Measurements from ENCODE around the gene ZNF644. TPM values are rescaled to one million over a fixed set of nuclear protein-coding genes. Genes with fewer than 3 reads are reported as not detected.

ZNF644 gene
- total and polyA plus RNA-seq, 4 donors = 12.2 to 121 (median 35.5) TPM

- H3K27me3 ChIP-seq (ENCODE audit: control insufficient read depth in 3 of 3, insufficient read depth in 3 of 3, low read length in 2 of 3) = no peaks in the 10 kb centered on the region
- WGBS, 2 donors = 91 to 92% methylated on average over 1 of the region's 1 CpG
- DNase-seq (no peak), ATAC-seq (ENCODE audit: insufficient read depth, low FRiP score) (no peak)
- no peak for TF ChIP-seq CTCF (IDR thresholded peaks at IDR 0.05; ENCODE audit: control extremely low read depth, extremely low read depth)
- H3K4me1 ChIP-seq (ENCODE audit: control insufficient read depth in 5 of 5, insufficient read depth in 5 of 5, low read length in 5 of 5) = peaks cover 0 to 21% (median 0%) of the 10 kb centered on the region in 5 donors
- H3K9ac ChIP-seq (ENCODE audit: insufficient read depth in 1 of 2, low read length in 2 of 2) = no peak overlapping the region
- no peak overlapping the region for H3K4me3 ChIP-seq
- no peaks in the 10 kb centered on the region for H3K36me3 ChIP-seq (ENCODE audit: control insufficient read depth in 4 of 4, insufficient read depth in 4 of 4, low read length in 4 of 4)
- H3K9me3 ChIP-seq (ENCODE audit: control insufficient read depth in 4 of 4, insufficient read depth in 3 of 4, low read length in 3 of 4) = no peaks in the 10 kb centered on the region
- H3K27ac ChIP-seq (ENCODE audit: low read depth in 1 of 2, low read length in 1 of 2) = no peak overlapping the region
Observed at GRCh38 chr1:90946630-90947029, 75.2 kb downstream of the ZNF644 start.

GRCh38 chr1:90945287-90945686, 76.5 kb downstream of the ZNF644 start:
- DNase-seq = no peak
- H3K4me1 ChIP-seq (ENCODE audit: control insufficient read depth in 5 of 5, insufficient read depth in 5 of 5, low read length in 5 of 5) = peaks cover 0 to 17% (median 0%) of the 10 kb centered on the region in 5 donors
- H3K4me3 ChIP-seq = no peak overlapping the region
- no peaks in the 10 kb centered on the region for H3K9me3 ChIP-seq (ENCODE audit: control insufficient read depth in 4 of 4, insufficient read depth in 3 of 4, low read length in 3 of 4)
- no peak overlapping the region for H3K27ac ChIP-seq (ENCODE audit: low read depth in 1 of 2, low read length in 1 of 2)
- peaks cover 0 to 7% (median 6%) of the 10 kb centered on the region in 4 donors for H3K36me3 ChIP-seq (ENCODE audit: control insufficient read depth in 4 of 4, insufficient read depth in 4 of 4, low read length in 4 of 4)
- H3K27me3 ChIP-seq (ENCODE audit: control insufficient read depth in 3 of 3, insufficient read depth in 3 of 3, low read length in 2 of 3) = no peaks in the 10 kb centered on the region
- H3K9ac ChIP-seq (ENCODE audit: insufficient read depth in 1 of 2, low read length in 2 of 2) = no peak overlapping the region
- no peak for TF ChIP-seq CTCF (IDR thresholded peaks at IDR 0.05; ENCODE audit: control extremely low read depth, extremely low read depth)
- ATAC-seq (ENCODE audit: insufficient read depth, low FRiP score) = no peak

- TF ChIP-seq CTCF (IDR thresholded peaks at IDR 0.05; ENCODE audit: control extremely low read depth, extremely low read depth) = no peak
- DNase-seq = no peak
- peaks cover 0 to 18% (median 11%) of the 10 kb centered on the region in 4 donors for H3K36me3 ChIP-seq (ENCODE audit: control insufficient read depth in 4 of 4, insufficient read depth in 4 of 4, low read length in 4 of 4)
- H3K4me3 ChIP-seq = no peak overlapping the region
- no peaks in the 10 kb centered on the region for H3K9me3 ChIP-seq (ENCODE audit: control insufficient read depth in 4 of 4, insufficient read depth in 3 of 4, low read length in 3 of 4)
- H3K9ac ChIP-seq (ENCODE audit: insufficient read depth in 1 of 2, low read length in 2 of 2) = no peak overlapping the region
- no peak overlapping the region for H3K27ac ChIP-seq (ENCODE audit: low read depth in 1 of 2, low read length in 1 of 2)
- H3K4me1 ChIP-seq (ENCODE audit: control insufficient read depth in 5 of 5, insufficient read depth in 5 of 5, low read length in 5 of 5) = peaks cover 0 to 17% (median 0%) of the 10 kb centered on the region in 5 donors
- 87 to 95% methylated on average over 4 of the region's 4 CpGs for WGBS, 2 donors
- no peaks in the 10 kb centered on the region for H3K27me3 ChIP-seq (ENCODE audit: control insufficient read depth in 3 of 3, insufficient read depth in 3 of 3, low read length in 2 of 3)
- ATAC-seq (ENCODE audit: insufficient read depth, low FRiP score) = no peak
Observed at GRCh38 chr1:90943966-90944365, 77.9 kb downstream of the ZNF644 start.

- Histone ChIP-seq H3K27me3 (ENCODE audit: control insufficient read depth in 3 of 3, insufficient read depth in 3 of 3, low read length in 2 of 3) (no peaks in the 10 kb centered on the region), H3K4me3 (no peak overlapping the region), H3K9me3 (ENCODE audit: control insufficient read depth in 4 of 4, insufficient read depth in 3 of 4, low read length in 3 of 4) (no peaks in the 10 kb centered on the region), H3K4me1 (ENCODE audit: control insufficient read depth in 5 of 5, insufficient read depth in 5 of 5, low read length in 5 of 5) (peaks cover 0 to 15% (median 0%) of the 10 kb centered on the region in 5 donors), H3K36me3 (ENCODE audit: control insufficient read depth in 4 of 4, insufficient read depth in 4 of 4, low read length in 4 of 4) (peaks cover 0 to 23% (median 16%) of the 10 kb centered on the region in 4 donors), H3K27ac (ENCODE audit: low read depth in 1 of 2, low read length in 1 of 2) (no peak overlapping the region), H3K9ac (ENCODE audit: insufficient read depth in 1 of 2, low read length in 2 of 2) (no peak overlapping the region)
- no peak for DNase-seq
- 89 to 95% methylated on average over 2 of the region's 2 CpGs for WGBS, 2 donors
- ATAC-seq (ENCODE audit: insufficient read depth, low FRiP score) = no peak
- TF ChIP-seq CTCF (IDR thresholded peaks at IDR 0.05; ENCODE audit: control extremely low read depth, extremely low read depth) = no peak
Observed at GRCh38 chr1:90940746-90941145, 81.1 kb downstream of the ZNF644 start.

All from lung (tissue), 12 donors.